GM10266 (cell line): ENCODE measurements around the gene DNAJC15.

Experiments
- DNase-seq: peaks from one replicate; pipeline ENCODE4 v3.0.0; 2012; ENCODE audit errors: extremely low spot score
- TF ChIP-seq, protein P1 (sequence below): IDR thresholded peaks from 2 replicates; pipeline ENCODE4 v1.5.1; 2012; ENCODE audit warnings: mild to moderate bottlenecking, low read depth; ENCODE audit not compliant: control insufficient read depth, insufficient read depth; ENCODE audit errors: missing control alignments

Gene DNAJC15

DNA sequence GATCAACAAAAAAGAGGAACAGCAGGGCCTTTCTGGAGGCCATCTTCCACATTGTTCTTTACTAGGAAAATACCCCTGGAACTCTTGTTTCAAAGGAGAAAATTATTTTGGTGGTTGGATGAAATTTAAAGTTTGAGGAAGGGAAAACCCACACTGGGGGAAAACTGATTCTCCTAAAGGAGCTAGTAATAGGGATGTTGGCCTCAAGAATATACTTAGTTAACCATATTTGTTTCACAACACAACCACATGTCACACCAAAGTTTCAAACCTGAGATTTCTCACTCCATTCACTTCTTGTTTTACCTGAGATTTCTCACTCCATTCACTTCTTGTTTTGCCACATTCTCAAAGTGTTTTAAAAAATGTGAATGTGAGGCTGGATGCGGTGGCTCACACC, 28.5 kb upstream of the DNAJC15 start:
- TF ChIP-seq, protein P1, sequence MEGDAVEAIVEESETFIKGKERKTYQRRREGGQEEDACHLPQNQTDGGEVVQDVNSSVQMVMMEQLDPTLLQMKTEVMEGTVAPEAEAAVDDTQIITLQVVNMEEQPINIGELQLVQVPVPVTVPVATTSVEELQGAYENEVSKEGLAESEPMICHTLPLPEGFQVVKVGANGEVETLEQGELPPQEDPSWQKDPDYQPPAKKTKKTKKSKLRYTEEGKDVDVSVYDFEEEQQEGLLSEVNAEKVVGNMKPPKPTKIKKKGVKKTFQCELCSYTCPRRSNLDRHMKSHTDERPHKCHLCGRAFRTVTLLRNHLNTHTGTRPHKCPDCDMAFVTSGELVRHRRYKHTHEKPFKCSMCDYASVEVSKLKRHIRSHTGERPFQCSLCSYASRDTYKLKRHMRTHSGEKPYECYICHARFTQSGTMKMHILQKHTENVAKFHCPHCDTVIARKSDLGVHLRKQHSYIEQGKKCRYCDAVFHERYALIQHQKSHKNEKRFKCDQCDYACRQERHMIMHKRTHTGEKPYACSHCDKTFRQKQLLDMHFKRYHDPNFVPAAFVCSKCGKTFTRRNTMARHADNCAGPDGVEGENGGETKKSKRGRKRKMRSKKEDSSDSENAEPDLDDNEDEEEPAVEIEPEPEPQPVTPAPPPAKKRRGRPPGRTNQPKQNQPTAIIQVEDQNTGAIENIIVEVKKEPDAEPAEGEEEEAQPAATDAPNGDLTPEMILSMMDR = no peak
- DNase-seq = no peak

DNA sequence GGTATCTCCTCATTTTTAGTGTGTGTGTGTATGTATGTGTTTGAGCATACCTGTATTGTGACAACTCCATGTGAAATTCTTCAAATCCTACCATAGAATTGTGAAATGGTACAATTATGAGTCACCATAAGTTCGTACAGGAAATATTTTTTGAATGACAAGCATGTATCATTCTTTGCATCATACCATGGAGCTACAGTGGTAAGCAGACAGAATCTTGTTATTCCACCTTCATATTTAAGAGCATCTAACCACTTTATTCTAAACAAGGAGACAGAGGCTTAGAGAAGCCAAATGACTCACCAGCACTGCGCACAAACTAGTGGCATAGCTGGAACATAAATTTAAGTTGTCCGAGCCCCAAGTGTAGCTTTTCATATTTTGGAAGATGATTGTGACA, 26.8 kb upstream of the DNAJC15 start:
- no peak for DNase-seq
- TF ChIP-seq, protein P1 = no peak

DNA sequence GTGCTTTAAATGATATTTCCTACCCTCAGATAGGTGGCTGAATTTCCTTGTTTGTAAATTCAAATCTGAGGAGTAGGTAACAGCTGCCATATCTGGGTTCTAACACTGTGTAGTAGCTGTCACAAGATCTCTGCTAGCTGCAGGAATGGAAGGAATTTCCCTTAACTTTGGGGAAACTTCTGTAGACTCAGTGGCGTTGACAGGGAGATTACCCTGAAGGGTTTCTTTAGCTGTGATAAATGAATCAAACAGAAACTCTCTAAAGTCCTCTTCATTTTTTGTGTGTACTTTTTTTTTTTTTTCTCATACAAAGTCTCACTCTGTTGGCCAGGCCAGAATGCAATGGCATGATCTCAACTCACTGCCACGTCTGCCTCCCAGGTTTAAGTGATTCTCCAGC, 26.0 kb upstream of the DNAJC15 start:
- DNase-seq = peak; percentile 54
- TF ChIP-seq, protein P1 = no peak

DNA sequence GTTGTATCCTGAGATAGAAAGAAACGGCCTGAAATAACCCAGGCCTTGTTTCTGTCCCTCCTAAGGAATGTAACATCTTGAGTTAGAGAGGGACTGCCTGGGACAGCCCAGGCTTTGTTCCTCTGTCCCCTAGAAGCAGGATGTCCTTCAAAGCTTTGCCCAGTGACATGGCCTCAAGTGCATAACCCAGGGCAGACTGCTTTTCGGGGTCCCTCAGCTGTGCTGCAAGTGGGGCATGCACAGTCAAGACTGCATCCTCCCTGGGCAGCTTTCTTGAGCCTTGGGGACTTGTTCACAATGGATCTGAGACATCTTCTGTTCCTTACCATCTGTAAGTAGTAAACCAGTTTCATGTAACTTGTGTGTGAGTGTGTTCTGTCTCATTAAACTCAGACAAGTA, 23.9 kb upstream of the DNAJC15 start:
- no peak for DNase-seq
- TF ChIP-seq, protein P1 = no peak

DNA sequence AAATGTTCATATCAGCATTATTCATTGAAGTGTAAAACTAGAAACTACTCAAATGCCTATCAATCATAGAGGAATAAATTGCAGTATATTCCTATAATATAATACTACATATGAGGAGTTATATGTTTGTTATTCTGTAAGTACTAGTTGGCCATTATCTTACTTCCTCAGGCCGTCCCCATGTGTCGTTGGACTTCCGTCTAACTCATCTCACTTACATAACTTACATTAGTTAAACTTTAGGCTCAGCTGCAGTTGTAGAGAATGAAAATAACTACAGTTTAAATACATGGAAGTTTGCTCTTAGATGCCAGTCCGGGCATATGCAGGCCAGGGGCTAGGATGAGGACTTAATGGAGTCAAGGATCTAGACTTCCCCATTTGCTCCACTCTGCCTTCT, 22.7 kb upstream of the DNAJC15 start:
- DNase-seq = no peak
- TF ChIP-seq, protein P1 = no peak

DNA sequence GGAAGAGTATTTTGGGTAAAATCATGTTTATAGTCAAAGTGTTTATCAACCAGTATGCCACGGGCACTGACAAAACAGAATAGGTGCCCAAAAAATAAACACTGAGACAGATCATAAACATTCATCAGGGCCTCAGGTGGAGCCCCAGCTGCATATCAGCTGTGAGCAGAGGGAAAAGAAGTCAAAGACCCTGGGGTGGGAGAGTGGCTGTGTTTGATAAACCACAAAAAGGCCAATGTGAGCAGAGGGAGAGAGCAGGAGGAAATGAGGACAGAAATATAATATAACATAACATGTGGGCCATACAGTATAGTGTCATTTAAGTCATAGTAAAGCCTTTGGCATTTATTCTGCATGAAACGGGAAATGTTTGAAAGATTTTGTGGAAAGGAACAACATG, 21.4 kb upstream of the DNAJC15 start:
- TF ChIP-seq, protein P1 = no peak
- DNase-seq = no peak

DNA sequence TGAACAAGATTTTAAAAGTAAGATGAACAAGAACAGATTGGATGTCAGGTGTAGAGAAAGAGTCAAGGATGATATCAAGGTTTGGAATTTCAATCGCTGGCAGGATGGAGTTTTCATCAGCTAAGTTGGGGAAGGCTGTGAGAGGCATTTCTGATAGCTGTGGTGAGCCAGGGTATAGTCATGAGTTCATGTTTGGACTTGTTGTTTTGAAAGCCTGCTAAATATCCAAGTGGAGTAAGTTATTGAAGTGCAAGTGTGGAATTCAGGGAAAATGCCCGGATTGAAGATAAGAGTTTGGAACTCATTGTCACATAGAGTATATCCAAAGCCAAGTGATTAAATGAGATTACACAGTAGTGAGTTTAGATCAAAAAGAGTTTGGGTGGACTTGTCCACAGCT, 20.4 kb upstream of the DNAJC15 start:
- DNase-seq = no peak
- TF ChIP-seq, protein P1 = no peak
